GM12878 (cell line): Measurements from ENCODE around the gene FGFR2.

Experiments
- EP300 ChIP-seq, 2 experiments: fragments of 150-350 bp in 1 of 2; IDR thresholded peaks; 2 replicates each; pipeline ENCODE4 v1.6.1; 2011 to 2012; ENCODE audit warnings: low read depth in 2 of 2, low read length in 2 of 2, borderline replicate concordance in 1 of 2, improper control_type of control experiment in 1 of 2, inconsistent platforms in 1 of 2; ENCODE audit not compliant: control insufficient read depth in 1 of 2
- HCFC1 ChIP-seq: fragments of 150-350 bp; IDR thresholded peaks from 2 replicates; pipeline ENCODE4 v1.6.1; 2014; ENCODE audit warnings: low read length
- IRF3 ChIP-seq: fragments of 450-650 bp; IDR thresholded peaks from 2 replicates; pipeline ENCODE4 v1.6.1; 2014; ENCODE audit warnings: mild to moderate bottlenecking
- POLR2AphosphoS5 ChIP-seq: IDR thresholded peaks from 2 replicates; pipeline ENCODE4 v1.6.1; 2011; ENCODE audit warnings: mild to moderate bottlenecking, low read length, inconsistent platforms

- TF ChIP-seq IRF3 (no peak), EP300 (IDR thresholded peaks at IDR 0.05; ENCODE audit: borderline replicate concordance in 1 of 2, control insufficient read depth in 1 of 2, low read depth in 2 of 2, low read length in 2 of 2) (no peak), HCFC1 (no peak), POLR2AphosphoS5 (no peak)
These were observed 131.8 kb downstream of the FGFR2 start for GRCh38 chr10:121466424-121466823.
